ENCODE data around the gene SELP. TPM values are rescaled to one million over a fixed set of nuclear protein-coding genes. Genes with fewer than 3 reads are reported as not detected.

The SELP gene
- total and polyA plus RNA-seq, 8 donors: 0.58 to 17.9 (median 2.5) TPM

GRCh38 chr1:169586067-169586394 is 43.9 kb downstream of the SELP start:
- H3K27me3 ChIP-seq: peaks cover 0 to 11% (median 0%) of the 10 kb centered on the region in 3 donors
- no peaks in the 10 kb centered on the region for H3K9me3 ChIP-seq
- H3K4me3 ChIP-seq: peak overlapping the region; percentile 3 to 27 (median 15)
- H3K36me3 ChIP-seq: no peaks in the 10 kb centered on the region
- H3K27ac ChIP-seq: peak overlapping the region in 1 of 5 donors; percentile 41
- no peak for DNase-seq
- intact Hi-C loops (cut with DNase I; ENCODE audit: low total_unique reads): no loop called here
- WGBS, 5 donors: 15 to 25% (median 20%) methylated on average over 5 of the region's 5 CpGs
- H3K4me1 ChIP-seq: peaks cover 8 to 14% (median 10%) of the 10 kb centered on the region in 4 donors
- TF ChIP-seq POLR2A (IDR thresholded peaks at IDR 0.05) (no peak), CTCF (IDR thresholded peaks at IDR 0.05) (no peak), EP300 (IDR thresholded peaks at IDR 0.05) (no peak), POLR2AphosphoS5 (IDR thresholded peaks at IDR 0.05) (no peak)

DNA sequence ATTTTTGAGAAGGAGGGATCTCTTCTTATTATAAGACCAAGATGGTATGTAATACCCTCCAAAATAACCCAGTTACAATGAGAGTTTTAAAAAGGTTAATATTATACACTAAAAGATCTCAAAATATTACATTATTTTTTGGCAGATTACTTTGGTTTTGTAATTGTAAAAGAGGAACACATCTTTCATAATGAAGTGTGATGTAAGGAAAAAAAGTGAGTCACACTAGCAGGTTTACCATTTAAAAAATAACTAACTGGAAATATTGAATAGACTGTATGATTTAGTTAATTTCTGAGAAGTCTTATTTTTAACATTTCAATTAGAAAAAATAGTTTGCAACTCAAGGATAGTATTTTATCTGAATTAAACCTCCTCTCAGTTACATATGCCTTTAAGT is 44.7 kb downstream of the SELP start:
- Histone ChIP-seq H3K27ac (no peak overlapping the region), H3K27me3 (peaks cover 0 to 11% (median 0%) of the 10 kb centered on the region in 3 donors), H3K36me3 (no peaks in the 10 kb centered on the region), H3K4me1 (peaks cover 8 to 14% (median 10%) of the 10 kb centered on the region in 4 donors), H3K9me3 (no peaks in the 10 kb centered on the region), H3K4me3 (no peak overlapping the region)
- intact Hi-C loops (cut with DNase I; ENCODE audit: low total_unique reads): no loop called here
- TF ChIP-seq POLR2AphosphoS5 (IDR thresholded peaks at IDR 0.05) (no peak), EP300 (IDR thresholded peaks at IDR 0.05) (no peak), POLR2A (IDR thresholded peaks at IDR 0.05) (no peak), CTCF (IDR thresholded peaks at IDR 0.05) (no peak)
- DNase-seq: no peak

- no peak overlapping the region for H3K4me3 ChIP-seq
- peaks cover 0 to 11% (median 0%) of the 10 kb centered on the region in 3 donors for H3K27me3 ChIP-seq
- no peaks in the 10 kb centered on the region for H3K9me3 ChIP-seq
- no peak for DNase-seq
- 38 to 58% (median 39%) methylated on average over 4 of the region's 4 CpGs for WGBS, 5 donors
- peaks cover 8 to 14% (median 10%) of the 10 kb centered on the region in 4 donors for H3K4me1 ChIP-seq
- intact Hi-C loops (cut with DNase I; ENCODE audit: low total_unique reads): no loop called here
- no peak overlapping the region for H3K27ac ChIP-seq
- no peaks in the 10 kb centered on the region for H3K36me3 ChIP-seq
- TF ChIP-seq POLR2AphosphoS5 (IDR thresholded peaks at IDR 0.05) (no peak), CTCF (IDR thresholded peaks at IDR 0.05) (no peak), EP300 (IDR thresholded peaks at IDR 0.05) (no peak), POLR2A (IDR thresholded peaks at IDR 0.05) (no peak)
Observed at GRCh38 chr1:169584483-169585144, 45.3 kb downstream of the SELP start.

- Histone ChIP-seq H3K36me3 (no peaks in the 10 kb centered on the region), H3K27me3 (peaks cover 0 to 3% (median 0%) of the 10 kb centered on the region in 3 donors), H3K27ac (no peak overlapping the region), H3K9me3 (no peaks in the 10 kb centered on the region), H3K4me3 (no peak overlapping the region), H3K4me1 (peaks cover 0 to 10% (median 0%) of the 10 kb centered on the region in 4 donors)
- intact Hi-C loops (cut with DNase I; ENCODE audit: low total_unique reads): no loop called here
- no peak for DNase-seq
- 59 to 73% (median 68%) methylated on average over 5 of the region's 5 CpGs for WGBS, 5 donors
- TF ChIP-seq POLR2A (IDR thresholded peaks at IDR 0.05): no peak
- TF ChIP-seq POLR2AphosphoS5 (IDR thresholded peaks at IDR 0.05): no peak
Observed at GRCh38 chr1:169577981-169578738, 51.8 kb downstream of the SELP start.

Measured in stomach (tissue), 9 donors.